Nephron progenitor cell (in vitro differentiated cells): ENCODE data around the gene ITPR1.

Experiments
- DNase-seq: peaks from one replicate; pipeline ENCODE4 v3.0.0; 2021
- H3K27ac Mint-ChIP-seq: 2 replicates; pipeline ENCODE4 v1.8.0; 2021; ENCODE audit warnings: mild to moderate bottlenecking, moderate library complexity, mixed read lengths
- H3K27me3 Mint-ChIP-seq: 2 replicates; pipeline ENCODE4 v1.8.0; 2021; ENCODE audit warnings: mild to moderate bottlenecking, low read depth, mixed read lengths; ENCODE audit not compliant: poor library complexity
- H3K36me3 Mint-ChIP-seq: 2 replicates; pipeline ENCODE4 v1.8.0; 2021; ENCODE audit warnings: low read depth, mixed read lengths
- H3K4me1 Mint-ChIP-seq: 2 replicates; pipeline ENCODE4 v1.8.0; 2021; ENCODE audit warnings: mixed read lengths
- H3K4me3 Mint-ChIP-seq: 2 replicates; pipeline ENCODE4 v1.8.0; 2021; ENCODE audit warnings: mild to moderate bottlenecking, moderate library complexity, mixed read lengths
- H3K9me3 Mint-ChIP-seq: 2 replicates; pipeline ENCODE4 v1.8.0; 2021; ENCODE audit warnings: mild to moderate bottlenecking, moderate library complexity, mixed read lengths
- CTCF ChIP-seq: fragments of 200-600 bp; sonication (generic); IDR thresholded peaks from 2 replicates; pipeline ENCODE4 v1.5.0; 2021; ENCODE audit warnings: antibody characterized with exemption

The ITPR1 gene

GRCh38 chr3:4739289-4740236 is 246.4 kb downstream of the ITPR1 start:
- H3K4me3 Mint-ChIP-seq, result no peak overlapping the region
- H3K27me3 Mint-ChIP-seq, result no peaks in the 10 kb centered on the region
- TF ChIP-seq CTCF, result no peak
- H3K36me3 Mint-ChIP-seq, result peaks cover 91% of the 10 kb centered on the region
- peak overlapping the region; percentile 93 for H3K27ac Mint-ChIP-seq
- DNase-seq, result no peak
- no peaks in the 10 kb centered on the region for H3K9me3 Mint-ChIP-seq
- peaks cover 29% of the 10 kb centered on the region for H3K4me1 Mint-ChIP-seq

GRCh38 chr3:4740397-4741105 is 247.4 kb downstream of the ITPR1 start:
- H3K4me1 Mint-ChIP-seq, result peaks cover 37% of the 10 kb centered on the region
- TF ChIP-seq CTCF, result no peak
- DNase-seq, result no peak
- H3K4me3 Mint-ChIP-seq, result no peak overlapping the region
- peak overlapping the region; percentile 87 for H3K27ac Mint-ChIP-seq
- H3K36me3 Mint-ChIP-seq, result peaks cover 87% of the 10 kb centered on the region
- no peaks in the 10 kb centered on the region for H3K27me3 Mint-ChIP-seq
- H3K9me3 Mint-ChIP-seq, result no peaks in the 10 kb centered on the region

- H3K36me3 Mint-ChIP-seq, result peaks cover 87% of the 10 kb centered on the region
- H3K27ac Mint-ChIP-seq, result peak overlapping the region; percentile 87
- H3K4me3 Mint-ChIP-seq, result no peak overlapping the region
Measured at GRCh38 chr3:4741106-4741403, 247.9 kb downstream of the ITPR1 start.

GRCh38 chr3:4741404-4742307 is 248.5 kb downstream of the ITPR1 start:
- no peaks in the 10 kb centered on the region for H3K27me3 Mint-ChIP-seq
- peaks cover 47% of the 10 kb centered on the region for H3K4me1 Mint-ChIP-seq
- H3K36me3 Mint-ChIP-seq, result peaks cover 87% of the 10 kb centered on the region
- no peak for TF ChIP-seq CTCF
- no peak overlapping the region for H3K4me3 Mint-ChIP-seq
- no peak for DNase-seq
- H3K27ac Mint-ChIP-seq, result peak overlapping the region; percentile 87
- no peaks in the 10 kb centered on the region for H3K9me3 Mint-ChIP-seq

More at GRCh38 chr3:4741106-4741403, 247.9 kb downstream of the ITPR1 start:
- DNase-seq, result no peak
- no peak for TF ChIP-seq CTCF
- no peaks in the 10 kb centered on the region for H3K27me3 Mint-ChIP-seq
- H3K4me1 Mint-ChIP-seq, result peaks cover 41% of the 10 kb centered on the region
- H3K9me3 Mint-ChIP-seq, result no peaks in the 10 kb centered on the region

- no peak for DNase-seq
- H3K27ac Mint-ChIP-seq, result no peak overlapping the region
- peaks cover 87% of the 10 kb centered on the region for H3K36me3 Mint-ChIP-seq
- no peak for TF ChIP-seq CTCF
- H3K9me3 Mint-ChIP-seq, result no peaks in the 10 kb centered on the region
- H3K4me1 Mint-ChIP-seq, result peaks cover 54% of the 10 kb centered on the region
- no peaks in the 10 kb centered on the region for H3K27me3 Mint-ChIP-seq
- H3K4me3 Mint-ChIP-seq, result no peak overlapping the region
Measured at GRCh38 chr3:4742359-4742758, 249.2 kb downstream of the ITPR1 start.
